Skeletal muscle tissue (tissue), 4 donors: ENCODE measurements around the gene SNX33. TPM values are rescaled to one million over a fixed set of nuclear protein-coding genes. Genes with fewer than 3 reads are reported as not detected.

Experiments used
- H3K27ac ChIP-seq: one replicate; pipeline ENCODE4 v1.7.0; 2013; ENCODE audit warnings: mild to moderate bottlenecking, low read depth, low read length, inconsistent platforms
- H3K27me3 ChIP-seq, 3 donors: one replicate each; pipeline ENCODE4 v1.7.0; 2013; ENCODE audit warnings: low read length in 3 of 3; ENCODE audit not compliant: control insufficient read depth in 3 of 3, insufficient read depth in 3 of 3
- H3K36me3 ChIP-seq, 3 donors: one replicate each; pipeline ENCODE4 v1.7.0; 2013; ENCODE audit warnings: low read length in 3 of 3; ENCODE audit not compliant: control insufficient read depth in 3 of 3, insufficient read depth in 3 of 3
- H3K4me1 ChIP-seq, 3 donors: one replicate each; pipeline ENCODE4 v1.7.0; 2013; ENCODE audit warnings: low read length in 3 of 3, mild to moderate bottlenecking in 3 of 3; ENCODE audit not compliant: control insufficient read depth in 3 of 3, insufficient read depth in 3 of 3
- H3K4me3 ChIP-seq, 3 donors: one replicate each; pipeline ENCODE4 v1.7.0; 2013; ENCODE audit warnings: low read length in 3 of 3
- H3K9ac ChIP-seq, 3 donors: one replicate each; pipeline ENCODE4 v1.7.0; 2013; ENCODE audit warnings: low read length in 3 of 3, mild to moderate bottlenecking in 3 of 3, moderate library complexity in 2 of 3, low read depth in 1 of 3
- H3K9me3 ChIP-seq, 3 donors: one replicate each; pipeline ENCODE4 v1.7.0; 2013; ENCODE audit warnings: low read length in 3 of 3; ENCODE audit not compliant: control insufficient read depth in 3 of 3
- total RNA-seq: library from RNA; depleted of rRNA; stranded (reverse); fragments of >200 nt; gene quantifications from one replicate; pipeline ENCODE4 v1.2.3, GENCODE V29; 2014
- donor health status: Osteomylitis.

Gene SNX33
- total RNA-seq = 8.4 TPM

- Histone ChIP-seq H3K36me3 (peaks cover 0 to 5% (median 4%) of the 10 kb centered on the region in 3 donors), H3K27me3 (peaks cover 0 to 5% (median 0%) of the 10 kb centered on the region in 3 donors), H3K4me3 (peak within 1 kb of the TSS; percentile 86 to 90 (median 87)), H3K27ac (peak within 1 kb of the TSS; percentile 89), H3K9me3 (no peaks in the 10 kb centered on the region), H3K9ac (peak within 1 kb of the TSS; percentile 83 to 95 (median 86)), H3K4me1 (peaks cover 51 to 63% (median 56%) of the 10 kb centered on the region in 3 donors)
These were observed at the start of gene SNX33 for GRCh38 chr15:75647370-75648155. Gene SNX33, plus strand, starts transcription at chr15:75647912. Its CDS starts 1,191 bp downstream, at chr15:75649103.

GRCh38 chr15:75598361-75598760 is 49.4 kb upstream of the SNX33 start:
- H3K4me1 ChIP-seq = peaks cover 0 to 4% (median 0%) of the 10 kb centered on the region in 3 donors
- peaks cover 38 to 48% (median 39%) of the 10 kb centered on the region in 3 donors for H3K36me3 ChIP-seq
- no peaks in the 10 kb centered on the region for H3K9me3 ChIP-seq
- H3K4me3 ChIP-seq = no peak overlapping the region
- H3K9ac ChIP-seq = no peak overlapping the region
- no peaks in the 10 kb centered on the region for H3K27me3 ChIP-seq
- no peak overlapping the region for H3K27ac ChIP-seq

GRCh38 chr15:75599401-75599800 is 48.3 kb upstream of the SNX33 start:
- no peak overlapping the region for H3K27ac ChIP-seq
- peak overlapping the region in 2 of 3 donors; percentile 33 to 36 for H3K9ac ChIP-seq
- H3K27me3 ChIP-seq = no peaks in the 10 kb centered on the region
- peaks cover 41 to 48% (median 42%) of the 10 kb centered on the region in 3 donors for H3K36me3 ChIP-seq
- peaks cover 0 to 4% (median 0%) of the 10 kb centered on the region in 3 donors for H3K4me1 ChIP-seq
- no peaks in the 10 kb centered on the region for H3K9me3 ChIP-seq
- no peak overlapping the region for H3K4me3 ChIP-seq

GRCh38 chr15:75606026-75606425 is 41.7 kb upstream of the SNX33 start:
- no peaks in the 10 kb centered on the region for H3K4me1 ChIP-seq
- no peak overlapping the region for H3K4me3 ChIP-seq
- no peak overlapping the region for H3K27ac ChIP-seq
- H3K9me3 ChIP-seq = no peaks in the 10 kb centered on the region
- no peaks in the 10 kb centered on the region for H3K27me3 ChIP-seq
- peaks cover 49 to 55% (median 50%) of the 10 kb centered on the region in 3 donors for H3K36me3 ChIP-seq
- no peak overlapping the region for H3K9ac ChIP-seq

- H3K9me3 ChIP-seq = no peaks in the 10 kb centered on the region
- H3K27me3 ChIP-seq = no peaks in the 10 kb centered on the region
- H3K4me3 ChIP-seq = no peak overlapping the region
- H3K27ac ChIP-seq = no peak overlapping the region
- H3K4me1 ChIP-seq = no peaks in the 10 kb centered on the region
- H3K9ac ChIP-seq = no peak overlapping the region
- peaks cover 48 to 53% (median 49%) of the 10 kb centered on the region in 3 donors for H3K36me3 ChIP-seq
These were observed 40.7 kb upstream of the SNX33 start for GRCh38 chr15:75606711-75607699.

GRCh38 chr15:75616766-75617165 is 30.9 kb upstream of the SNX33 start:
- peaks cover 3 to 7% (median 5%) of the 10 kb centered on the region in 3 donors for H3K4me1 ChIP-seq
- peaks cover 45 to 63% (median 59%) of the 10 kb centered on the region in 3 donors for H3K36me3 ChIP-seq
- no peak overlapping the region for H3K9ac ChIP-seq
- H3K27ac ChIP-seq = no peak overlapping the region
- H3K4me3 ChIP-seq = no peak overlapping the region
- H3K9me3 ChIP-seq = no peaks in the 10 kb centered on the region
- no peaks in the 10 kb centered on the region for H3K27me3 ChIP-seq

GRCh38 chr15:75620058-75620820 is 27.5 kb upstream of the SNX33 start:
- Histone ChIP-seq H3K27me3 (no peaks in the 10 kb centered on the region), H3K9ac (no peak overlapping the region), H3K36me3 (peaks cover 31 to 39% (median 37%) of the 10 kb centered on the region in 3 donors), H3K4me1 (peaks cover 3 to 7% (median 5%) of the 10 kb centered on the region in 3 donors), H3K9me3 (no peaks in the 10 kb centered on the region), H3K27ac (peak overlapping the region; percentile 50), H3K4me3 (peak overlapping the region in 1 of 3 donors; percentile 56)

- Histone ChIP-seq H3K9ac (peak overlapping the region in 1 of 3 donors; percentile 34), H3K4me3 (peak overlapping the region in 1 of 3 donors; percentile 56)
These were observed 26.8 kb upstream of the SNX33 start for GRCh38 chr15:75620841-75621391.

GRCh38 chr15:75622505-75622904 is 25.2 kb upstream of the SNX33 start:
- no peak overlapping the region for H3K4me3 ChIP-seq
- no peak overlapping the region for H3K27ac ChIP-seq
- peaks cover 7 to 12% (median 9%) of the 10 kb centered on the region in 3 donors for H3K4me1 ChIP-seq
- H3K27me3 ChIP-seq = no peaks in the 10 kb centered on the region
- peaks cover 13 to 22% (median 18%) of the 10 kb centered on the region in 3 donors for H3K36me3 ChIP-seq
- H3K9me3 ChIP-seq = no peaks in the 10 kb centered on the region
- no peak overlapping the region for H3K9ac ChIP-seq

More at GRCh38 chr15:75620841-75621391, 26.8 kb upstream of the SNX33 start:
- no peaks in the 10 kb centered on the region for H3K9me3 ChIP-seq
- H3K36me3 ChIP-seq = peaks cover 26 to 35% (median 33%) of the 10 kb centered on the region in 3 donors
- H3K27me3 ChIP-seq = no peaks in the 10 kb centered on the region
- peak overlapping the region; percentile 50 for H3K27ac ChIP-seq
- peaks cover 4 to 8% (median 7%) of the 10 kb centered on the region in 3 donors for H3K4me1 ChIP-seq
